Raji (cell line): ENCODE data around the gene MED17.

ENCODE experiments used
- POLR2A ChIP-seq: IDR thresholded peaks from 2 replicates; pipeline ENCODE4 v1.6.1; 2011; ENCODE audit warnings: low read depth, low read length, control low read depth; ENCODE audit not compliant: insufficient read depth

The MED17 gene

DNA sequence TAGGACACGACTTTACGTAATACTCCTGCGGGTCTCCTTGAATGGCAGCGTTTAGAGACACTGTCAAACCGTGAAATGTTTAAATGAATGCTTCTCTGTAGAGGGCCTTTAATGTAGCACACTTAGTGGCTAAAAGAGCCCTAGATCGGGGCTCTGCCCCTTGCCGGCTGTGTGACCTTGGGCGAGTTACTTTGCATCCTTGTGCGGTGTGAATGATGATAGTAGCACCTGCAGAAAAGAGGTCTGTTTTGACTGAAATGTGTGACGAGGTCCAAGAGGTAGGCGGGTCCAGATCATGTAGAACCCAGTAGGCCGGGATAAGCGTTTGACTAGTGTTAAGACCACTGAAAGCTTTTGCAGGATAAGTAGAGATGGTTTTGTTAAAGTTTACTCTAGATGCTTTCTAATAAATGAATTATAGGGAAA lies 866 bp downstream of the MED17 start:
- no peak for TF ChIP-seq POLR2A

DNA sequence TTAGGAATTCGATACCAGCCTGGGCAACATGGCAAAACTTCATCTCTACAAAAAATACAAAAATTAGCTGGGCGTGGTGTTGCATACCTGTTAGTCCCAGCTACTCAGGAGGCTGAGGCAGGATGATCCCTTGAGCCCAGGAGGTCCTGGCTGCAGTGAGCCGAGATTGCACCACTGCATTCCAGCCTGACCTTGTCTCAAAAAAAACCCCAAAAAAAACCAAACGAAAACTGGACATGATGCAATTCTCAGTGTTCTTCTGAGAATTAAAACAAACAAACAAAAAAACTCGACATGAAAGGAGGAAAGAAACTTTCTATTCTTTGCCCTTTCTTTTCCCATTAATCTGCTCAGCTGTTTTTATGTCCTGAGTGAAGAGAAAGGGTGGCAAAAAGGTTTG lies 7.4 kb downstream of the MED17 start:
- TF ChIP-seq POLR2A = no peak

DNA sequence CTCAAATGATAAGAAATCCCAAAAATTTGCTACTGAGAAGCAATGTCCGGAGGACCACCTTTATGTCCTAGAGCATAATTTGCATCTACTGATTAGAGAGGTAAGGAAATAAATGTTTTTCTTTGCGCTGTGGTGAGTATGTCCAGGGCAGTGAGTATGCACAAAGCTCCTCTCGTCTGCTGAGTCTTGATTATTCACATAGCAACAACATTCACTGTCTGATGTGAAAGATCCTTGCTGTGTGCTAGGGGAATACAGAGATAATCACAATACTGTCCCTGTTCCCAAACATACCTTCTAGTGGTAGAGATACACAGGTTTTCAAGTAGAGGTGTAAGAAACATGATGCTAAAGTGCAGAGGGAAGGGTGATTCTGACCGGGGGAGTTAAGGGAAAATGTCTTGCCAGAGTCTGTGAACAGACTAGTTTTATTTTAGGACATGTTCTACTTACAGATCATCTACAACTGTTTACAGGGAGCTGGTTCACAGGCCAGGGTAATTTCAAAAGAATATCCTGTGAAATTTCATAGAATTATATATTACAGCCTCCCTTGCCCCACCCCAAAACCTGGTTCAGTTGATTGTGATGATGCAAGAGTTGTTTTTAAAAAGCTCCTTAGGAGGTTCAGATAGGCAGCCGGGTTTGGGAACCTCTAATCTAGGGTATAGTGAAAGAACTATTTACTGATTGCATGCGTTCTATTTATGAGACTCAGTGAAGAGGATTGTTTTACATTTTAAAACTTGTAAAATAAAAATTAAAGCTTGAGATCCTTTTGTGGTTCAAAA lies 12.6 kb downstream of the MED17 start:
- TF ChIP-seq POLR2A = no peak

DNA sequence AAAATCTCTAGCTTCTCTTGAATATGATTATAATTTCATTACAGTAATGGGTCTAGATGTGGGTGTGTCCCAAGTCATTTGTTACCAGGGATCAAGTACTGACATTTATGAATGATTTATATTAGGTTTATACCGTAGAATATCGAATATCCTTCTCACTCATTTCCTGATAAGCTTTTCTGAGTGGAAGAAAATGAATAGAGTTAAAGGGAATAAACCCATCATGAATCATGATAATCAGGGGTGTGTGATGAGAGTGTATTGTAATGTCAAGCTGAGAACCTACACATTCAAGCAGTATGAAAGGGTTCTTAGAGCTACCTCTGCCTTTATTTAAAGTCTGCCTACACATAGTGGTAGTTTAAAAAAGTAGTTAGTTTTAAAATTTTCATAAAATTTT lies 17.3 kb downstream of the MED17 start:
- no peak for TF ChIP-seq POLR2A

DNA sequence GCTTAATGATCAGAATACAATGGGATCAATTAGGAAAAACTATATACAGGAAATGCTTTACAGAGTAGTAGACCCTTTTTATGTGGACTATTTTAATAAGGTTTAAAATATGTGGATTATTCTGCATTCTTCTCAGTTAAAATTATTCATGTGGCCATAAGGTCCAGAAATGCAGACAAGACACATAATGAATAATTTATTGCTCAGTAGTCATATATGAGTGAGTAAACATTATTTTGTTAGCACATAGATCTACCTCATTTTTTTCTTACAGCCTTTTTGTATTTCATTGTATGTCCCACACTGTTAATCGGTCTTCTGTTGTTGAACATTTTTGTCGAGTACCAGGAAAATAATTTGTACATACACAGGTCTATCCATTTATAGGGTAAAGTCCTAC lies 20.8 kb downstream of the MED17 start:
- TF ChIP-seq POLR2A = no peak

DNA sequence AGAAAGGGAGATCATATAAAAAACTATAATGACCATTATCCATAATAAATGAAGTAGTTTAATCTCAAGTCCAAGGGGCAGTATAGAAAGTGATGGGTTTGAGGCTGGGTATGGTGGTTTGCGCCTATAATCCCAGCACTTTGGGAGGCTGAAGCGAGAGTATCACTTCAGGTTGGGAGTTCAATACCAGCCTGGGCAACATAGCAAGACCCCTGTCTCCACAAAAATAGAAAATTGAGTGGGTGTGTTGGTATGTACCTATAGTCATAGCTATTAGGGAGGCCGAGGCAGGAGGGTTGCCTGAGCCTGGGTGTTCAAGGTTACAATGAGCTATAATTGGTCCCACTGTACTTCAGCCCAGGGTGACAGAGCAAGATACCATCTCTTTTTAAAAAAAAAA lies 23.9 kb downstream of the MED17 start:
- no peak for TF ChIP-seq POLR2A

DNA sequence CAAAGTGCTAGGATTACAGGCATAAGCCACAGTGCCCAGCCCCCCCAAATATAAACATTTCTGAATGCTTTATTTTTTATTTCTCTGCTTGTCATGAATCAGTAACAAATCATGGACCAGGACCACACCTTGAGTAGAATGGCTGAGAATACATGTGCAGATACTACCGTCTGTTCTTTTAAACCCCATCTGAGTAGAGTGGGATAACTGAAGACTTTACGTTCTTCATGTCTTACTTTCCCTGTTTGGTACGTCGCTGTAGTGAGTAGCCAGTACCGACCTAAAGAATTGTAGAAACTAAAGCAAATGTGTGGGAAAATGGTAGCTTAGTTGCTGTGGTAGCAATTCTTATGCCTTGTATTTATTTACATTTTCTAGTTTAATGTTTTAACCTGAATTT lies 29.9 kb downstream of the MED17 start:
- TF ChIP-seq POLR2A = no peak

DNA sequence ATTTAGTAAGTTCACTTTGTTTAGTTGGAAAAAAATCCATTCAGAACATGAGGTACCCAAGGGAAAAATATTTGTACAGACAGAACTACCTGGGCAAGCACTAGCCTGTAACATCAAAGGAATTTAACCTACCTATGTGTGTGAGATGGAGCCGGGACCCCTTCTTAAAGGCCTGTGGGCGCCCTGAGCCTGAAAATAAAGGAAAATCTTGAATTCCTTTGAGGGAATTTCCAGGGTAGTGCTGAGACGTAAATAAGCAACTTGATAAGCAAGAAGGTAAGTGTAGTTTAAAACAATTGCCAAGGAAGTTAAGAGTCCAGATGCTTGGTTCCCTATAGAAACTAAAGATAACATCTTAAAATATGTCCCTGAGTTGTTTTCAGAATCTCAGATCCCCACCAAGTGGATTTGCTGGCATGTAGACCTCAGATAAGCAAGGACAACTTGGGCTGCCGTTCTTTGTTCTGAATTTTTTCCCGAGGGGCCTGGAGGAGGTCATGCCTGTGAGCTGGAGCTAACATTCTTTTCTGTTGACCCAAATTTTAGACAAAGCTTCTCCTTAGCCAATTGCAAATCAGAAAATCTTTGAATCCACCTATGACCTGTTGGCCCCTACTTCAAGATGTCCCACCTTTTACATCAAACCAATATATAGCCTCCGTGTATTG lies 31.0 kb downstream of the MED17 start:
- no peak for TF ChIP-seq POLR2A

DNA sequence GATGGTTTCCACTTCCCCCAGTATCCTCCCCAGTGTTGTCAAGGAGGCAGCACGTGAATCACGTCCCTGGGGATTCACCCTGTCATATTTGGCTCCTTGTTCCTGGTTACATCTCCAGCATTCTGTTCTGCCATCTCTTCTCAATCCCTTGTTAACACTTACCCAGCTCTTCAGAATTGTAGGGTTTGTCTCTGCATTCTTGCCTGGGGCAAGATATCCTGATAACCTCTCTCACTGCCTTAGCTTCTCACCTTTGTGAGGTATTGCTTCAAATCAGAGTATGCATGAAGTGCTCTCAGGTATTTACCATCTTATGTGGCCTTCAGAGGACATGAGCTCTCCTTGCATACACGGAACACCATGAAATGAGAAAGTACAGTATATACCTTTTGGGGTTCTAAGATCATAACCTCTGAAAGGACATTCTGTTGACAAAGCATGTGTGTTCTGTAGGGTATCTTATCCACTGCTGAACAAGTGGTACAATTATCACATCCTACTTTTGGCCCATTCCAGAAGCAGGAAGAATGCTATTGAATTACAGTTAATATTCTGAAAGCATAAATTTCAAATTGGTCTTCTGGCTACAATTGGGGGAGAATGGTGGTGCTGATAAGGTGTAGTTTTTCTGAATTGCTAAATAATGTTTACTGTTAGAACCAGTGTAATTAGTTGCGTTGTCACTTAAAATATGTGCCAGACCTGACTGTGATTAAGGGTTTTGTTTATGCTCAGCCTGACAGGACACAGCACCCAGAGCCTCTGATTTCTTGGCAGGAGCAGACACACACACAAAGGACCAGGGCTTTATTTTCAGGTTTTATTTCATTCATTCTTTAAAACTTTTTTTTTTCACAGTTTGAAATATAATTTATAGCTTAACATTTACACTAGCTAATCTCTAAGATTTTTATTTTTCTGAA lies 33.6 kb downstream of the MED17 start:
- TF ChIP-seq POLR2A = no peak

DNA sequence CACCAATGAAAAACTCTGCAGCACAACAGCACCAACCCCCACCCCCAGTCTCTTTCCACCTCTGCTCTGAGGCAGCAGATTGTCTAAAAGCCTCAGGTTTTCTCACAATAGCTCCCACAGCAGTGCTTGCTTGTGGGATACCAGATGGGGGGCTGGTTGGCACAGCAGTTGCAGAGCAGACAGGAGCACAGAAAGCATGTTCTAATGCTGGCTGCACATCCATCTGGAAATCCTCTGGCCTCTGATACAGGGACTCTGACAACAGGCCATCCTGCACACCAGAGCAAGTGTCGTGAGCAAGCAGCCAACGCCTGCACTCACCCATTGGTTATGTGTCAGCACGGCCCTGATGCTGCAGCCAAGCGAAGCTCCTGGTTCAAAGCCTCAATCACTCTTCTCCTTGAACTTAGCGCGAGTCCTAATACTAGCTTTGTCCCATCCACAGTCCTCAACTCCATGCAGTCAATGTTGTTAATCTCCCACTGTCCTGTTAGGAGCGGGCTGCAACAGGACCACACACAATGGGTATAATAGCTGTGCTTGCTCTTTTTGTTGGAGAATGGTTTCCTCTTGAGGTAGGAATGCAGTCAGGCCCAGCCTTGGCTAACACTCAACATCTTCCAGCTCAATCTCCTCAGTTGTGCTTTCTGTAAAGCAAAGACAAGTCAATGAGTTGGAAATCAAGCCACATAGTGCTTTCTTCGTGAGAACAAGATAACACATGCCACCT lies 36.0 kb downstream of the MED17 start:
- no peak for TF ChIP-seq POLR2A

DNA sequence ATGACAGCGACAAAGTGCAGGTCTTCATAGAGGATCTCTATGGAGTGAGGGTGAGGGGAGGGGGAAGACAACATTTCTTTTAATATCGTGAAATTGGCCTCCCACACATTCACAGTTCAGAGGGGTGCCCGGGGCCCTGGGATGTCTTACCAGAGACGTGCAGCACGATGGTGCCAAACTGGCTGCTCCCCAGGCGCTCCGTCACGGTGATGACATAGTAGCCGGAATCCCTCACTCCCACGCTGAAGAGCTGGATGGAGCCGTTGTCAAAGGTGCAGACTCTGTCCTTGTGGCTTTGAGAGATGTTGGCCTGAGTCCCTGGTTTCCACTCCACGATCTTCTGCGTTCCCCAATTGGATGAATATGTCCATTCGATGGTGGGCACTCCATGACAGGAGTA lies 36.8 kb downstream of the MED17 start:
- TF ChIP-seq POLR2A = no peak

DNA sequence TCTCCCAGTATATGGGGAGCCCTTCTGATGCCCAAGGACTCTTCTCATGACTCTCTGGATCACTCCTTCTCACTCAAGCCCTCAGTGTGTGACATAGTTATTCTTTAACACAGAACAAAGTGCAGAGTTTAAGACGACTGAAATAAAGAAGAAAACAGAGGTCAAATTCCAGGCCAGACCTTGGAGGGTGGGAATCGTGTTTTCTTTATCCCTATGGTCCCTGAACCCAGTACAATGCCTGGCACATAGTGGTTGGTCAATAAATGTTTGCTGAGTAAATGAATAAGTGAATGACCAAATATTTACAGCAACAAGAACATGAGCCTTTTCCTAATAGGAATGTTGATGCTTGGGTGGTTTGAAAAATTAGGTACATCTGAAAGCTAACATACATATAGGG lies 37.5 kb downstream of the MED17 start:
- TF ChIP-seq POLR2A = no peak

DNA sequence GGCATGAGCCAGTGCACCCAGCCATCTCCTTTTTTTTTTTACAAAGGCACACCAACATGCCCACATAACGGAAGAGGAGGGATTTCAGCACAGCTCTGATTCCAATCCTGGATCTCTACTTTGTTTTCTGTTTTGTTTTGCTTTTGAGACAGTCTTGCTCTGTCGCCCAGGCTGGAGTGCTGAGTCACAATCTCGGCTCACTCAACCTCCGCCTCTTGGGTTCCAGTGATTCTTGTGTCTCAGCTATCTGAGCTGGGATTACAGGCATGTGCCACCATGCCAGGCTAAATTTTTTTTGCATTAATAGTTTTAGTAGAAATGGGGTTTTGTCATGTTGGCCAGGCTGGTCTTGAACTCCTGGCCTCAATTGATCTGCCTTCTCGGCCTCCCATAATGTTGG lies 38.3 kb downstream of the MED17 start:
- TF ChIP-seq POLR2A = no peak

DNA sequence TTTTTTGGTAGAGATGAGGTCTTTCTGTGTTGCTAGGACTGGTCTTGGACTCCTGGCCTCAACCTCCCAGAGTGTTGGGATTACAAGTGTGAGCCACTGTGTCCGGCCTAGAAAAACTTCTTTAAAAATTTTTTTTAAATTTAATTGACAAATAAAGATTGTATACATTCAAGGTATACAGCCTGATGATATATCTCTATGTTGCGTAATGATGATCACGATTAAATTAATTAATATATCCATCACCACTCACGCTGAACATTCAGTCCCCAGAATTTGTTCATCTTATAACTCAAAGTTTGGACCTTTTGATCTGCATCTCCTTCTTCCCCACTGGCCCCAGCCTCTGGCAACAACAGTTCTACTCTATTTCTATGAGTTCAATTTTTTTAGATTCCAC lies 39.1 kb downstream of the MED17 start:
- no peak for TF ChIP-seq POLR2A

DNA sequence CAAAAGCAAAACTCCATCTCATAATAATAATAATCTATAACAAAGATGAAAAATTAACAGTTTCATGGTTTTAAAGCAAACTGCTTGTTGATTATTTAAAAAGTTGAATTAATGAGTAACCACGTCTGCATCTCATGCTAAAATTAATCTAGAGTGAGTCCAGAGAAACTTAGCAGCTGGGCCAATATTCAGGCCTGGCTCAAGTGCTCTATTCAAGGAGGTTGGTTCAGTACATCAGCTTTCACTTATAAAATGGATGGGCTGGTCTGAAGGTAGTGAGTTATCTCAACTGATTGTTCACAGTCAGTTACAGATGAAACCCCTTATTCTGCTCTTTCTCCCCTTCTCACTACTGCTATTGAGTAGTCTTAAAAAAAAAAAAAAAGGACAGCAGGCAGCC lies 43.3 kb downstream of the MED17 start:
- no peak for TF ChIP-seq POLR2A
